ENCODE measurements around the gene TRIM46. TPM values are rescaled to one million over a fixed set of nuclear protein-coding genes. Genes with fewer than 3 reads are reported as not detected.

TRIM46 gene
- total and polyA plus RNA-seq, 2 experiments from 2014 or later = 8.1 to 15.4 TPM

DNA sequence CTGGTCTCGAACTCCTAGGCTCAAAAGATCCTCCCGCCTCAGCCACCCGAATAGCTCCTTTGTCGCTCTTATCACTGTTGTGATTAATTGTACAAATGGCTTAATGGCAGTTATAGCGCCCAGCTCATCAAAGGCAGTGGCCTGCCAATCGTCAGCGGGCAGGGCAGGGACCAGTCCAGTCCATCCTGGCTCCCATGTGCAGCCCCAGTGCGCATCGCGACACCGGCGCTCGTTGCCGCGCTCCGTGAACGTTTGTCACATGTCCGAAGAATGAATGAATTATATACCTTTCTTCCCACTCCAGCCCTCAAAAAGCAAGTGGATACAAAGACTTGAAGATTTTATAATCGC, 53.2 kb downstream of the TRIM46 start:
- DNase-seq (ENCODE audit: low spot score) = peak; percentile 70
- Histone ChIP-seq H3K9me2 (ENCODE audit: insufficient read depth) (no peaks in the 10 kb centered on the region), H3K4me1 (ENCODE audit: insufficient read depth) (peaks cover 14% of the 10 kb centered on the region), H3K79me2 (replicated peaks; ENCODE audit: insufficient read depth) (peaks cover 11% of the 10 kb centered on the region), H3K4me2 (peak overlapping the region; percentile 80), H3K27me3 (ENCODE audit: insufficient read depth) (no peaks in the 10 kb centered on the region; the same call in 1 of the 2 replicates), H3K4me3 (peak overlapping the region; percentile 75), H2AFZ (no peak overlapping the region), H3K27ac (ENCODE audit: low read depth) (peak overlapping the region; percentile 87), H4K20me1 (replicated peaks; ENCODE audit: insufficient read depth) (peaks cover 6% of the 10 kb centered on the region; the same call in 1 of the 2 replicates), H3F3A (replicated peaks; ENCODE audit: low read depth) (peaks cover 8% of the 10 kb centered on the region), H3K36me3 (ENCODE audit: insufficient read depth) (no peaks in the 10 kb centered on the region; the same call in 1 of the 2 replicates)
- Mint-ChIP-seq H3K4me1 (peaks cover 32% of the 10 kb centered on the region), H3K36me3 (ENCODE audit: low read depth) (peaks cover 9% of the 10 kb centered on the region; the same call in 1 of the 3 replicates), H3K9me3 (no peaks in the 10 kb centered on the region), H3K4me3 (peak overlapping the region; percentile 83), H3K27me3 (ENCODE audit: insufficient read depth, low read depth, poor library complexity) (peaks cover 26% of the 10 kb centered on the region), H3K27ac (peak overlapping the region; percentile 98)
- TF ChIP-seq EZH2 (IDR thresholded peaks at IDR 0.05; ENCODE audit: low read depth, unreplicated experiment) (no peak), STAT1 (IDR thresholded peaks at IDR 0.05; ENCODE audit: unreplicated experiment) (no peak), NANOG (IDR thresholded peaks at IDR 0.05; ENCODE audit: borderline replicate concordance) (no peak), ETS1 (IDR thresholded peaks at IDR 0.05) (0 out of 2 replicates have a peak, but pooled peaks have one; percentile 5), CTCF (conservative IDR thresholded peaks at IDR 0.05; ENCODE audit: low read depth in 2 of 2) (peak in 1 of 2 experiments; percentile 26; a peak in 1 of 4 replicates)
- TF ChIP-seq, protein P1, sequence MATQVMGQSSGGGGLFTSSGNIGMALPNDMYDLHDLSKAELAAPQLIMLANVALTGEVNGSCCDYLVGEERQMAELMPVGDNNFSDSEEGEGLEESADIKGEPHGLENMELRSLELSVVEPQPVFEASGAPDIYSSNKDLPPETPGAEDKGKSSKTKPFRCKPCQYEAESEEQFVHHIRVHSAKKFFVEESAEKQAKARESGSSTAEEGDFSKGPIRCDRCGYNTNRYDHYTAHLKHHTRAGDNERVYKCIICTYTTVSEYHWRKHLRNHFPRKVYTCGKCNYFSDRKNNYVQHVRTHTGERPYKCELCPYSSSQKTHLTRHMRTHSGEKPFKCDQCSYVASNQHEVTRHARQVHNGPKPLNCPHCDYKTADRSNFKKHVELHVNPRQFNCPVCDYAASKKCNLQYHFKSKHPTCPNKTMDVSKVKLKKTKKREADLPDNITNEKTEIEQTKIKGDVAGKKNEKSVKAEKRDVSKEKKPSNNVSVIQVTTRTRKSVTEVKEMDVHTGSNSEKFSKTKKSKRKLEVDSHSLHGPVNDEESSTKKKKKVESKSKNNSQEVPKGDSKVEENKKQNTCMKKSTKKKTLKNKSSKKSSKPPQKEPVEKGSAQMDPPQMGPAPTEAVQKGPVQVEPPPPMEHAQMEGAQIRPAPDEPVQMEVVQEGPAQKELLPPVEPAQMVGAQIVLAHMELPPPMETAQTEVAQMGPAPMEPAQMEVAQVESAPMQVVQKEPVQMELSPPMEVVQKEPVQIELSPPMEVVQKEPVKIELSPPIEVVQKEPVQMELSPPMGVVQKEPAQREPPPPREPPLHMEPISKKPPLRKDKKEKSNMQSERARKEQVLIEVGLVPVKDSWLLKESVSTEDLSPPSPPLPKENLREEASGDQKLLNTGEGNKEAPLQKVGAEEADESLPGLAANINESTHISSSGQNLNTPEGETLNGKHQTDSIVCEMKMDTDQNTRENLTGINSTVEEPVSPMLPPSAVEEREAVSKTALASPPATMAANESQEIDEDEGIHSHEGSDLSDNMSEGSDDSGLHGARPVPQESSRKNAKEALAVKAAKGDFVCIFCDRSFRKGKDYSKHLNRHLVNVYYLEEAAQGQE (IDR thresholded peaks at IDR 0.05; ENCODE audit: unreplicated experiment) = no peak
- peak; percentile 55 for ATAC-seq

Measured in GM23338 (cell line).